GM21526 (cell line): ENCODE data around the gene ATG9B.
"Not testable (repeated sequence)": the region's sequence is repeated elsewhere in the genome, so short reads cannot be mapped to it uniquely, and the experiment has no call there.

ENCODE experiments used
- ATAC-seq: cut with Tn5 transposase; IDR thresholded peaks from one replicate; pipeline ENCODE4 v1.9.1; 2021; ENCODE audit warnings: moderate library complexity; ENCODE audit not compliant: unreplicated experiment, low FRiP score

ATG9B gene

GRCh38 chr7:151017370-151017952, 6.8 kb downstream of the ATG9B start:
- ATAC-seq: no peak

GRCh38 chr7:151016942-151017341, 7.4 kb downstream of the ATG9B start:
- no peak for ATAC-seq

GRCh38 chr7:151016505-151016904, 7.8 kb downstream of the ATG9B start:
- ATAC-seq: no peak

- no peak for ATAC-seq
Measured at GRCh38 chr7:151015967-151016366, 8.3 kb downstream of the ATG9B start.

- ATAC-seq: no peak
Measured at GRCh38 chr7:151014950-151015349, 9.3 kb downstream of the ATG9B start.

GRCh38 chr7:151013733-151014497, 10.4 kb downstream of the ATG9B start:
- peak; percentile 44 for ATAC-seq

GRCh38 chr7:151013356-151013732, 10.9 kb downstream of the ATG9B start:
- no peak for ATAC-seq

- no peak for ATAC-seq
Measured at GRCh38 chr7:151012911-151013347, 11.4 kb downstream of the ATG9B start.

GRCh38 chr7:151012031-151012692, 12.1 kb downstream of the ATG9B start:
- ATAC-seq: no peak

GRCh38 chr7:151011616-151012015, 12.7 kb downstream of the ATG9B start:
- not testable (repeated sequence) for ATAC-seq

GRCh38 chr7:151011097-151011409, 13.2 kb downstream of the ATG9B start:
- ATAC-seq: no peak

GRCh38 chr7:151010307-151011096, 13.8 kb downstream of the ATG9B start:
- ATAC-seq: no peak

- ATAC-seq: no peak
Measured at GRCh38 chr7:151010037-151010306, 14.3 kb downstream of the ATG9B start.

- no peak for ATAC-seq
Measured at GRCh38 chr7:151009327-151010036, 14.8 kb downstream of the ATG9B start.

GRCh38 chr7:151008511-151009323, 15.6 kb downstream of the ATG9B start:
- ATAC-seq: peak; percentile 38

- no peak for ATAC-seq
Measured at GRCh38 chr7:151008143-151008510, 16.2 kb downstream of the ATG9B start.

GRCh38 chr7:151007469-151007898, 16.8 kb downstream of the ATG9B start:
- no peak for ATAC-seq

- no peak for ATAC-seq
Measured at GRCh38 chr7:151006590-151007300, 17.5 kb downstream of the ATG9B start.

GRCh38 chr7:151005566-151005965, 18.7 kb downstream of the ATG9B start:
- no peak for ATAC-seq
